ENCODE data around the gene PTPRM.

PTPRM gene

DNA sequence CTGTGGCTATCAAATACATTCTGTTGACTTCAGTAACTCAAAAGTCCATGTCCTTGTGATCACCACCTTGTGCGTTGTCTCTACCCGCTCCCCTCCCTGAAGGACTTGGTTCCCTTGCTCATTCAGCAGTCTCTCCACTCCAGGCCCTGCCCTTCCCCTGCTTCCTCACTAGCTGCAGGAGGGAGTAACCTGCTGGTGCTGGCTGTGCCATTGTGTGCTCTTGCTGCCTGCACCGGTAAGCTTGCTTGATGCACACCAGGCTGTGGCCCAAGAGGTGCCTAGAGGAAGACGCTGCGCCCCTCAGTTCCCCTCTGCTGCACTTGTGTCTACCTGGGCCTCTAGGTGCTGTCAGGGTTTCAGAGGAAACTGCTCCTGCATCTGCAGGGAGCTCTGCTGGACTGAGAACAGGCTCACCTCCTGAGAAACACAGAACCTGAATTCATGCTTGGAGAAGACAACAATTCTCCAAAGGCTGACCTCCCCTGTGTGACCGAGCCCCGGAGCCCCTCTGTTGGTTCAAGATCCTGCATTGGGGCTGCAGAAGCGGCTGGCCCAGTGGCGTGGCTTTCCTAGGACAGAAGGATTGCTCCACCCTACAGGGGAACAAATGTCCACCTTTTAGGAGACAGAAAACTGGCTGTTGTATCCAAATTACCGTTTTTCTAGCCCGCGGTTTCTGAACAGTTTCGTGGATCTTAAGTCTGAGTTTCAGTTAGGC is 33.6 kb downstream of the PTPRM start:
- peak; percentile 48 for DNase-seq (ENCODE audit: low read depth)
- TF ChIP-seq, protein P1, sequence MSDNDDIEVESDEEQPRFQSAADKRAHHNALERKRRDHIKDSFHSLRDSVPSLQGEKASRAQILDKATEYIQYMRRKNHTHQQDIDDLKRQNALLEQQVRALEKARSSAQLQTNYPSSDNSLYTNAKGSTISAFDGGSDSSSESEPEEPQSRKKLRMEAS (IDR thresholded peaks at IDR 0.05; ENCODE audit: low read depth, low read length) = no peak
- TF ChIP-seq MYC (IDR thresholded peaks at IDR 0.05; ENCODE audit: low read depth, low read length) (no peak), POLR2A (IDR thresholded peaks at IDR 0.05; ENCODE audit: extremely low read depth, insufficient read length) (no peak)
- TF ChIP-seq, protein P2, sequence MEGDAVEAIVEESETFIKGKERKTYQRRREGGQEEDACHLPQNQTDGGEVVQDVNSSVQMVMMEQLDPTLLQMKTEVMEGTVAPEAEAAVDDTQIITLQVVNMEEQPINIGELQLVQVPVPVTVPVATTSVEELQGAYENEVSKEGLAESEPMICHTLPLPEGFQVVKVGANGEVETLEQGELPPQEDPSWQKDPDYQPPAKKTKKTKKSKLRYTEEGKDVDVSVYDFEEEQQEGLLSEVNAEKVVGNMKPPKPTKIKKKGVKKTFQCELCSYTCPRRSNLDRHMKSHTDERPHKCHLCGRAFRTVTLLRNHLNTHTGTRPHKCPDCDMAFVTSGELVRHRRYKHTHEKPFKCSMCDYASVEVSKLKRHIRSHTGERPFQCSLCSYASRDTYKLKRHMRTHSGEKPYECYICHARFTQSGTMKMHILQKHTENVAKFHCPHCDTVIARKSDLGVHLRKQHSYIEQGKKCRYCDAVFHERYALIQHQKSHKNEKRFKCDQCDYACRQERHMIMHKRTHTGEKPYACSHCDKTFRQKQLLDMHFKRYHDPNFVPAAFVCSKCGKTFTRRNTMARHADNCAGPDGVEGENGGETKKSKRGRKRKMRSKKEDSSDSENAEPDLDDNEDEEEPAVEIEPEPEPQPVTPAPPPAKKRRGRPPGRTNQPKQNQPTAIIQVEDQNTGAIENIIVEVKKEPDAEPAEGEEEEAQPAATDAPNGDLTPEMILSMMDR (IDR thresholded peaks at IDR 0.05; ENCODE audit: low read depth, low read length) = no peak
- H3K4me3 ChIP-seq (ENCODE audit: low read depth, low read length) = no peak overlapping the region

DNA sequence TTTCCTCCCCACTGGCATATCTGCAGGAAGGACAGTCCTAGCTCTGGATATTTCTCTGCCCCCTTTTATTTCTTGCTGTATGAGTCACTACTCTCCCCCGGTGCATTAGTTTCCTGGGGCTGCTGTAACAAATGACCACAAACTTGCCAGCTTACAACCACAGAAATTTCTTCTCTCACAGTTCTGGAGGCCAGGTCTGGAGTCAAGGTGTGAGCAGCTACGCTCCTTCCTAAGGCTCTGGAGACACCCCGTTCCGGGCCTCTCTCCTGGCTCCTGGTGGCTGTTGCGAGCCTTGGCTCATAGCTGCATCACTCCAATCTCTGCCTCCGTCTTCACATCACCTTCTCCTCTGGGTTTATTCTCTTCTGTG is 34.1 kb downstream of the PTPRM start:
- no peak overlapping the region for H3K4me3 ChIP-seq (ENCODE audit: low read depth, low read length)
- no peak for TF ChIP-seq MYC (IDR thresholded peaks at IDR 0.05; ENCODE audit: low read depth, low read length)
- peak; percentile 75 for DNase-seq (ENCODE audit: low read depth)

DNA sequence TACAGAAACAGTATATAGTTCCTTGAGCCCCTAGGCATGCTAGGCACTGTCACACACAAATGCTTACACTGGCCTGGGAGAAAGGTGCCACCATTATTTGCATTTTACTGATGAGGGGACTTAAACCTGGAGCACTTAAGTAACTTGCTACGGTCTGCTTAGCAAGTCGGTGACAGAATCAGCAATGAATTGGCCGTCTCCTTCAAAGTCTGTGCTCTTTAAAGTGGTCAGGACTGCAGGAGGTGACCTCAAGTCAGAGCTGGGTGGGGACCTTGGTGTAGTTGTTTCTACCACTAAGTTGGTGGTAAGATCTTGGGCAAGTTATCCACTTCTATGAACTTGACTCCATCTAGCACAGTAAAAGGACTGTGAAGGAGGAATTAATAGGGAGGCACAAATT is 34.8 kb downstream of the PTPRM start:
- H3K4me3 ChIP-seq (ENCODE audit: low read depth, low read length) = no peak overlapping the region
- DNase-seq (ENCODE audit: low read depth) = peak; percentile 15
- TF ChIP-seq, protein P1 (IDR thresholded peaks at IDR 0.05; ENCODE audit: low read depth, low read length) = no peak
- TF ChIP-seq POLR2A (IDR thresholded peaks at IDR 0.05; ENCODE audit: extremely low read depth, insufficient read length) (no peak), MYC (IDR thresholded peaks at IDR 0.05; ENCODE audit: low read depth, low read length) (no peak)
- TF ChIP-seq, protein P2 (IDR thresholded peaks at IDR 0.05; ENCODE audit: low read depth, low read length) = no peak

DNA sequence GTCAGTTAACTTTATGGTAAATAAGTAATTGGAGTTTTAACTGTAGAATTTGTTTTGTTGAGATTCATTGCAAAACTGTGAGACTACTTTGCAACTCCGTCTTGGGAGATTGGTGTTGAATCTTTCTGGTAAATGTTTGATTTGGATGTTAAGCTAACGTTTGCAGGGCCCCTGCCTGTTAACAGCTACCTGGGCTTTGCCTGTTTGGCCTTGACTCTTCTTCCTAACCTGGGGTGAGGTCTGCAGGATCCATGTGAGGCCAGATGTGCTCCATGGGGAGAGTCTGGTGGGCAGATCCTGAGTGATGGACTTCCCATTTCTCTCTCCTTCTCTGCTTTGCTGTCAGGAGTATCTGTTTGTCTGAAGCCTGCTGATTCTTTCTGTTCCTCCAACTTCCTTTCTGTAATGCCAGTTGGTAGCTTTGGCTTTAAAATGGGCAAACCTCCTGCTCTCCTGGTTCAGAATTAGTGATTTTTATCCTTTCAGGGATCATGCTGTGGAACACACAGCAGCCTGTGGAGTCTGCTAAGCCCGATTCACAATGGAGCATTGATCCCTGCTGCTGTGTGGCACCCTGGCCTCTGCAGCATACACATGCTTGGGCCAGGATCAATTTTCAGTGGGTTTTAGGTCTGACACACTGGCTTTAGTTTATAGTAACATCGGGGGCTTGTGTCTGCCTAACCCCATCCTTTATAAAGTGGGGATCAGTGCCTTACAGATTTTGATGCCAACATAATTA is 36.3 kb downstream of the PTPRM start:
- no peak for DNase-seq (ENCODE audit: low read depth)
- H3K4me3 ChIP-seq (ENCODE audit: low read depth, low read length) = no peak overlapping the region
- no peak for TF ChIP-seq POLR2A (IDR thresholded peaks at IDR 0.05; ENCODE audit: extremely low read depth, insufficient read length)

DNA sequence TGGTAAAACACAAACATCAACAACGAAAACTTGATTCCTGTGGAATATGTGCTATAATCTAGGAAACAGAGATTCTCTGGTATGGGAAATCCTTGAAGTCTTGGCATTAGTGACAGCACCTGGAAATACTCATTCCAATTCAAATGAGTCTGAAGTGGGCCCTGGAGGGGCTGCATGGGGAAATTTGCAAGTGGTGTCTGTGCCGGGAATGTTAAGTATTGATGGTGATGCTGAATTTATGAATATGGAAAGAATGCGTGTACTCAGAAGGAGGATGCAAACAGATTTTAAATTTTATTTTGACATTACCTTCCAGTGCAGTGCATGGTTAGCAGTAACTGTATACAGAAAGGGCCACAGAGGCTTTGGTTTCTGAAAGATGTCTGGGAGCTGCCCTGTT is 37.2 kb downstream of the PTPRM start:
- no peak for DNase-seq (ENCODE audit: low read depth)
- TF ChIP-seq MYC (IDR thresholded peaks at IDR 0.05; ENCODE audit: low read depth, low read length) = no peak
- TF ChIP-seq, protein P2 (IDR thresholded peaks at IDR 0.05; ENCODE audit: low read depth, low read length) = no peak
- TF ChIP-seq, protein P1 (IDR thresholded peaks at IDR 0.05; ENCODE audit: low read depth, low read length) = no peak
- TF ChIP-seq POLR2A (IDR thresholded peaks at IDR 0.05; ENCODE audit: extremely low read depth, insufficient read length) = no peak
- no peak overlapping the region for H3K4me3 ChIP-seq (ENCODE audit: low read depth, low read length)

DNA sequence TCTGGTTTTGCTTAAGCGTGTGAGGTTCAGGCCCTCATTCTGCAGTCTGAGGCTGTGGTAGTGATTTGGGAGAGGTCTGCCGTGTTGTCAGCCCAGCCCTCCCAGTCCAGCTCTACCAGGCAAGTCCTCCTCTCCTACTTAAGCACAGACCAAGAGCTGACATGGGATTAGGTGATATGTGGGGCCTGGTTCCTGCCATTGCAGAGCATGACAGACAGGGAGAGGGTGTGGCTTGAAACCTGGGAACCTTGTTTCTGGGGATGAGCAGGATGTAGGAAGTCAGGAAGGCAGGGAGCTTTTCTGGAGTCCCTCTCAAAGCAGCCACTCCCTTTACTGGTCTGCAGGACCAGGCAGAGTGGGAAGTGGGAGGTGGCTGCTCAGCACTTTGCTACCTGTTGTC is 38.6 kb downstream of the PTPRM start:
- TF ChIP-seq, protein P1 (IDR thresholded peaks at IDR 0.05; ENCODE audit: low read depth, low read length) = no peak
- TF ChIP-seq, protein P2 (IDR thresholded peaks at IDR 0.05; ENCODE audit: low read depth, low read length) = no peak
- TF ChIP-seq POLR2A (IDR thresholded peaks at IDR 0.05; ENCODE audit: extremely low read depth, insufficient read length) (no peak), MYC (IDR thresholded peaks at IDR 0.05; ENCODE audit: low read depth, low read length) (no peak)
- no peak for DNase-seq (ENCODE audit: low read depth)
- no peak overlapping the region for H3K4me3 ChIP-seq (ENCODE audit: low read depth, low read length)
